ENCODE data around the gene RBSN. TPM values are rescaled to one million over a fixed set of nuclear protein-coding genes. Genes with fewer than 3 reads are reported as not detected.

Gene RBSN
- total RNA-seq, 1 experiment from 2014 or later = 21.2 TPM

GRCh38 chr3:15045667-15046066 lies 53.3 kb downstream of the RBSN start:
- no peak overlapping the region for H3K4me3 Mint-ChIP-seq (ENCODE audit: low read depth, unreplicated experiment)
- no peaks in the 10 kb centered on the region for H3K4me1 Mint-ChIP-seq (ENCODE audit: low read depth, unreplicated experiment)
- DNase-seq = no peak
- H3K27me3 Mint-ChIP-seq (ENCODE audit: unreplicated experiment) = no peaks in the 10 kb centered on the region
- BruUV-seq (replicated peaks) = no TSS peak
- H3K9me3 Mint-ChIP-seq (ENCODE audit: low read depth, unreplicated experiment) = no peaks in the 10 kb centered on the region
- CTCF ChIA-PET = no interaction called here
- TF ChIP-seq CTCF (IDR thresholded peaks at IDR 0.05; ENCODE audit: unreplicated experiment) = no peak
- peaks cover 41% of the 10 kb centered on the region for H3K36me3 Mint-ChIP-seq (ENCODE audit: insufficient read depth, unreplicated experiment)
- intact Hi-C loops (cut with micrococcal nuclease; ENCODE audit: unreplicated experiment) = no loop called here
- no peak overlapping the region for H3K27ac Mint-ChIP-seq (ENCODE audit: unreplicated experiment)

- no peaks in the 10 kb centered on the region for H3K9me3 Mint-ChIP-seq (ENCODE audit: low read depth, unreplicated experiment)
- intact Hi-C loops (cut with micrococcal nuclease; ENCODE audit: unreplicated experiment) = loop anchor here (5.0 kb wide), 1 partner anchor 117 kb away; no protein-coding TSS in a partner anchor
- BruUV-seq (replicated peaks) = no TSS peak
- CTCF ChIA-PET = no interaction called here
- no peak for DNase-seq
- TF ChIP-seq CTCF (IDR thresholded peaks at IDR 0.05; ENCODE audit: unreplicated experiment) = no peak
- H3K4me1 Mint-ChIP-seq (ENCODE audit: low read depth, unreplicated experiment) = no peaks in the 10 kb centered on the region
- no peaks in the 10 kb centered on the region for H3K27me3 Mint-ChIP-seq (ENCODE audit: unreplicated experiment)
- H3K4me3 Mint-ChIP-seq (ENCODE audit: low read depth, unreplicated experiment) = no peak overlapping the region
- H3K27ac Mint-ChIP-seq (ENCODE audit: unreplicated experiment) = no peak overlapping the region
- H3K36me3 Mint-ChIP-seq (ENCODE audit: insufficient read depth, unreplicated experiment) = peaks cover 45% of the 10 kb centered on the region
Observed at GRCh38 chr3:15044326-15044725, 54.6 kb downstream of the RBSN start.

GRCh38 chr3:15043408-15044171 lies 55.4 kb downstream of the RBSN start:
- H3K9me3 Mint-ChIP-seq (ENCODE audit: low read depth, unreplicated experiment) = no peaks in the 10 kb centered on the region
- TF ChIP-seq CTCF (IDR thresholded peaks at IDR 0.05; ENCODE audit: unreplicated experiment) = no peak
- H3K4me3 Mint-ChIP-seq (ENCODE audit: low read depth, unreplicated experiment) = no peak overlapping the region
- H3K4me1 Mint-ChIP-seq (ENCODE audit: low read depth, unreplicated experiment) = no peaks in the 10 kb centered on the region
- no peak for DNase-seq
- no peaks in the 10 kb centered on the region for H3K27me3 Mint-ChIP-seq (ENCODE audit: unreplicated experiment)
- no TSS peak for BruUV-seq (replicated peaks)
- H3K27ac Mint-ChIP-seq (ENCODE audit: unreplicated experiment) = no peak overlapping the region
- intact Hi-C loops (cut with micrococcal nuclease; ENCODE audit: unreplicated experiment) = loop anchor here (5.0 kb wide), 1 partner anchor 116 kb away; no protein-coding TSS in a partner anchor
- CTCF ChIA-PET = no interaction called here
- H3K36me3 Mint-ChIP-seq (ENCODE audit: insufficient read depth, unreplicated experiment) = peaks cover 45% of the 10 kb centered on the region

- no peaks in the 10 kb centered on the region for H3K4me1 Mint-ChIP-seq (ENCODE audit: low read depth, unreplicated experiment)
- DNase-seq = no peak
- H3K4me3 Mint-ChIP-seq (ENCODE audit: low read depth, unreplicated experiment) = no peak overlapping the region
- H3K27ac Mint-ChIP-seq (ENCODE audit: unreplicated experiment) = no peak overlapping the region
- no peak for TF ChIP-seq CTCF (IDR thresholded peaks at IDR 0.05; ENCODE audit: unreplicated experiment)
- intact Hi-C loops (cut with micrococcal nuclease; ENCODE audit: unreplicated experiment) = loop anchor here (5.0 kb wide), 1 partner anchor 116 kb away; no protein-coding TSS in a partner anchor
- CTCF ChIA-PET = no interaction called here
- BruUV-seq (replicated peaks) = no TSS peak
- no peaks in the 10 kb centered on the region for H3K27me3 Mint-ChIP-seq (ENCODE audit: unreplicated experiment)
- H3K36me3 Mint-ChIP-seq (ENCODE audit: insufficient read depth, unreplicated experiment) = peaks cover 45% of the 10 kb centered on the region
- no peaks in the 10 kb centered on the region for H3K9me3 Mint-ChIP-seq (ENCODE audit: low read depth, unreplicated experiment)
Observed at GRCh38 chr3:15042936-15043335, 56.0 kb downstream of the RBSN start.

All from Calu3 (cell line).